Measurements from ENCODE around the gene MCL1.

- TF ChIP-seq CTCF (IDR thresholded peaks at IDR 0.05) (no peak), ZFX (IDR thresholded peaks at IDR 0.05; ENCODE audit: borderline replicate concordance) (no peak)
These were observed 28.2 kb downstream of the MCL1 start for GRCh38 chr1:150551051-150551783.

Measured in 22Rv1 (cell line).